ENCODE measurements around the gene SLC52A1. TPM values are rescaled to one million over a fixed set of nuclear protein-coding genes. Genes with fewer than 3 reads are reported as not detected.

The SLC52A1 gene
- total RNA-seq, 1 donor: 0.09 TPM

DNA sequence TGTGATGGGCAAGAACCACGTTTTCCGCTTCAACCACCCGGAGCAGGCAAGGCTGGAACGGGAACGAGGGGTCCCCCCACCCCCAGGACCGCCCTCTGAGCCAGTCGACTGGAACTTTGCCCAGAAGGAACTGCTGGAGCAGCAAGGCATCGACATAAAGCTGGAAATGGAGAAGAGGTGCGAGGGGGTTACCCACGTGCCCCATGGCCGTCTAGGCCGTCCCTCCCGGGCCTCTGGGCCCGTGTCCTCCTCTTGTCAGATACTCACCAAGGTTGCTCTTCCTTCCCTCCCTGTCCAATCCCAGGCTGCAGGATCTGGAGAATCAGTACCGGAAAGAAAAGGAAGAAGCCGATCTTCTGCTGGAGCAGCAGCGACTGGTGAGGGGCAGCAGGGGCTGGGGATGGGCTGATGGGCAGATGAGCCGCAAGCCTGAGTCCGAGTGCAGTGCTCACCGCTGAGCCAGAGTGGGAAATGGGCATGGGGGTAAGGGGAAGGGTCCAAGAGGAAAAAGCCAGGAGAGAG lies 14.7 kb downstream of the SLC52A1 start:
- no peak for TF ChIP-seq CTCF (IDR thresholded peaks at IDR 0.05; ENCODE audit: insufficient read depth, low read length)
- no peak overlapping the region for H3K4me3 ChIP-seq (ENCODE audit: low read depth, low read length)
- DNase-seq (ENCODE audit: low read depth): no peak

- H3K4me3 ChIP-seq (ENCODE audit: low read depth, low read length): no peak overlapping the region
- TF ChIP-seq CTCF (IDR thresholded peaks at IDR 0.05; ENCODE audit: insufficient read depth, low read length): no peak
- no peak for DNase-seq (ENCODE audit: low read depth)
These were observed 15.7 kb downstream of the SLC52A1 start for GRCh38 chr17:5019475-5019956.

GRCh38 chr17:5014357-5014756 lies 20.9 kb downstream of the SLC52A1 start:
- TF ChIP-seq CTCF (IDR thresholded peaks at IDR 0.05; ENCODE audit: insufficient read depth, low read length): no peak
- no peak overlapping the region for H3K4me3 ChIP-seq (ENCODE audit: low read depth, low read length)
- DNase-seq (ENCODE audit: low read depth): no peak

DNA sequence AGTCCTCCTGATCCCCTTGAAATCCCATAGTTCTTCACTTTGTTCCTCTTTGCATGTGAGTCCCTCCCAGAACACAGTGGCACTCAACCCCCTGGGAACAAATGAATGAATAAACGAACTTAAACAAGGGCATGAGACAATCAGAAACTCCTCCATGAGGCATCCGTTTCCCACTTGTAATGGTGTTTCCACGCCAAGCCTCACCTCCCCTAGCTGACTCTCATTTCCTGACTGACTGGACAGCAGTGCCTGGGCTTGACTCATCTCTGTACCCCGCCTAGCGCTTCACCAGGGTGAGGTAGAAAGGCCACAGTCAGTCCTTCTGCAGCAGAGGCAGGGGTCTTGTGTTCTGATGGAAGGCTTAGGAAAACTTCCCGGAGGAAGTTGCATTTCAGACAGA lies 23.3 kb downstream of the SLC52A1 start:
- DNase-seq (ENCODE audit: low read depth): peak; percentile 44
- no peak overlapping the region for H3K4me3 ChIP-seq (ENCODE audit: low read depth, low read length)
- no peak for TF ChIP-seq CTCF (IDR thresholded peaks at IDR 0.05; ENCODE audit: insufficient read depth, low read length)

DNA sequence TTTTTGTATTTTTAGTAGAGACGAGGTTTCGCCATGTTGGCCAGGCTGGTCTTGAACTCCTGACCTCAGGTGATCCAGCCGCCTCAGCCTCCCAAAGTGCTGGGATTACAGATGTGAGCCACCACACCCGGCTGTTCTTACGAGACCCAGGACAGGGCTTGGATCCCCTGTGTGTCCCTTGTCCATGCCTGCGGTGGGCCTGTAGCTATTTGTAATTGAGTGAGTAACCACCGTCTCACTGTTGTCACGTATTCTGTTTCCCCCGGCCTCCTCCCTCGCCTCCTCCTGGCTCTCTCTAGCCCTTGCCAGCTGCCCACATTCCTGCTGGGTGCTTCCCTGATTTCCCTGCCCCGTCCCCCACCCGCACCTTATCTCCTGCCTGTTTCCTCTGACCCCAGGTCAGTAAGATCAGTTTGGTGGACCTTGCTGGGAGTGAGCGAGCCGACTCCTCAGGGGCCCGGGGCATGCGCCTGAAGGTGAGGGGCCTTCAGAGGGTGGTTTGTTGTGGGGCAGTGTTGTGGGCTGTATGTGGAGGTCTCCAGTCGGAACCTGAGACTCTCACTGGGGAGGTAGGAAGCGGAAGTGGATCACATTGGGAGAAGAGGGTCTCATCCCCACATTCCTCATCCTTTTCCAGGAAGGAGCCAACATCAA lies 31.9 kb downstream of the SLC52A1 start:
- no peak for DNase-seq (ENCODE audit: low read depth)
- TF ChIP-seq CTCF (IDR thresholded peaks at IDR 0.05; ENCODE audit: insufficient read depth, low read length): no peak
- H3K4me3 ChIP-seq (ENCODE audit: low read depth, low read length): no peak overlapping the region

- no peak for DNase-seq (ENCODE audit: low read depth)
- TF ChIP-seq CTCF (IDR thresholded peaks at IDR 0.05; ENCODE audit: insufficient read depth, low read length): no peak
- H3K4me3 ChIP-seq (ENCODE audit: low read depth, low read length): no peak overlapping the region
These were observed 33.0 kb downstream of the SLC52A1 start for GRCh38 chr17:5002121-5002788.

Data from fibroblast of the aortic adventitia (primary cell).